NCI-H2196 treated with DMSO at 0.1 percent for 48 hours (cell line): ENCODE measurements around the gene TLE4.
"Not testable (repeated sequence)": the region's sequence is repeated elsewhere in the genome, so short reads cannot be mapped to it uniquely, and the experiment has no call there.

ENCODE experiments used
- DNase-seq: peaks from one replicate; lab custom pipeline; 2025; ENCODE audit not compliant: unreplicated experiment; lab: John Stamatoyannopoulos, UW

The TLE4 gene

GRCh38 chr9:79571309-79572031 is at the start of gene TLE4:
Gene TLE4, plus strand, starts transcription at chr9:79571965. Its CDS starts 826 bp downstream, at chr9:79572791.
- DNase-seq, result peak; percentile 100

- DNase-seq, result no peak
Observed at GRCh38 chr9:79522793-79523192, 49.0 kb upstream of the TLE4 start.

- DNase-seq, result no peak
Observed at GRCh38 chr9:79524266-79524665, 47.5 kb upstream of the TLE4 start.

- DNase-seq, result no peak
Observed at GRCh38 chr9:79526149-79526672, 45.6 kb upstream of the TLE4 start.

GRCh38 chr9:79535534-79535933 is 36.2 kb upstream of the TLE4 start:
- no peak for DNase-seq

GRCh38 chr9:79537838-79538237 is 33.9 kb upstream of the TLE4 start:
- no peak for DNase-seq

- peak; percentile 78 for DNase-seq
Observed at GRCh38 chr9:79542735-79543620, 28.8 kb upstream of the TLE4 start.

- not testable (repeated sequence) for DNase-seq
Observed at GRCh38 chr9:79544375-79544774, 27.4 kb upstream of the TLE4 start.

- no peak for DNase-seq
Observed at GRCh38 chr9:79551586-79551985, 20.2 kb upstream of the TLE4 start.

- no peak for DNase-seq
Observed at GRCh38 chr9:79551994-79552393, 19.8 kb upstream of the TLE4 start.

GRCh38 chr9:79555474-79556089 is 16.2 kb upstream of the TLE4 start:
- DNase-seq, result no peak

- DNase-seq, result peak; percentile 75
Observed at GRCh38 chr9:79559495-79560181, 12.1 kb upstream of the TLE4 start.

GRCh38 chr9:79562749-79563386 is 8.9 kb upstream of the TLE4 start:
- no peak for DNase-seq

- no peak for DNase-seq
Observed at GRCh38 chr9:79564105-79564504, 7.7 kb upstream of the TLE4 start.

GRCh38 chr9:79565245-79565644 is 6.5 kb upstream of the TLE4 start:
- peak; percentile 48 for DNase-seq

GRCh38 chr9:79567671-79568098 is 4.1 kb upstream of the TLE4 start:
- DNase-seq, result no peak

- no peak for DNase-seq
Observed at GRCh38 chr9:79568337-79569101, 3.2 kb upstream of the TLE4 start.

GRCh38 chr9:79569814-79570447 is 1.8 kb upstream of the TLE4 start:
- no peak for DNase-seq
